CD4-positive, alpha-beta T cell (primary cell): Measurements from ENCODE around the gene FSTL5. TPM values are rescaled to one million over a fixed set of nuclear protein-coding genes. Genes with fewer than 3 reads are reported as not detected.

Source experiments
- ATAC-seq: fragments of 200-7000 bp; cut with Tn5 transposase; one replicate; pipeline ENCODE4 v1.10.0; 2022; ENCODE audit warnings: mild to moderate bottlenecking; ENCODE audit not compliant: poor library complexity
- CTCF ChIA-PET: fragments of 350-600 bp; sonication (Branson Sonifier 250); formaldehyde crosslinking; loops from one replicate; lab custom pipeline; 2021; ENCODE audit warnings: antibody characterized with exemption, inconsistent platforms; lab: Charles Lee
- POLR2A ChIA-PET: fragments of 350-600 bp; sonication (Branson Sonifier 250); formaldehyde crosslinking; loops from one replicate; lab custom pipeline; 2021; ENCODE audit warnings: antibody characterized with exemption, inconsistent platforms; lab: Charles Lee
- DNase-seq, 14 experiments: peaks; one replicate each; pipeline ENCODE4 v3.0.0-alpha.2; 2013 to 2020; ENCODE audit warnings: mixed read lengths in 2 of 14
- H3K27ac ChIP-seq, 2 donors: one replicate each; pipeline versions ENCODE4 v1.5.1 to v1.7.0; 2013; ENCODE audit warnings: low read length in 2 of 2, low read depth in 1 of 2, mild to moderate bottlenecking in 1 of 2
- H3K27me3 ChIP-seq, 2 experiments: 1 replicate in 1 of 2; 2 replicates in 1 of 2; pipeline versions ENCODE4 v1.6.1 to v1.7.0; 2013; ENCODE audit warnings: low read length in 2 of 2, control low read depth in 1 of 2, mild to moderate bottlenecking in 1 of 2, moderate library complexity in 1 of 2; ENCODE audit not compliant: insufficient read depth in 2 of 2, control insufficient read depth in 1 of 2
- H3K36me3 ChIP-seq: one replicate; pipeline ENCODE4 v1.6.1; 2013; ENCODE audit warnings: low read length, control low read depth; ENCODE audit not compliant: insufficient read depth
- H3K4me1 ChIP-seq: one replicate; pipeline ENCODE4 v1.6.1; 2013; ENCODE audit warnings: low read length, control low read depth; ENCODE audit not compliant: insufficient read depth
- H3K4me3 ChIP-seq: one replicate; pipeline ENCODE4 v1.5.1; 2013; ENCODE audit warnings: mild to moderate bottlenecking, low read length, moderate library complexity
- H3K9me3 ChIP-seq, 2 experiments: 1 replicate in 1 of 2; 2 replicates in 1 of 2; pipeline versions ENCODE4 v1.6.1 to v1.7.0; 2013; ENCODE audit warnings: low read length in 2 of 2, mild to moderate bottlenecking in 2 of 2, control low read depth in 1 of 2, moderate library complexity in 1 of 2; ENCODE audit not compliant: control insufficient read depth in 1 of 2, insufficient read depth in 1 of 2
- H3K27ac Mint-ChIP-seq: one replicate; pipeline ENCODE4 v1.8.0; 2020; ENCODE audit warnings: mixed read lengths
- H3K27me3 Mint-ChIP-seq: one replicate; pipeline ENCODE4 v1.8.0; 2021; ENCODE audit warnings: mixed read lengths
- H3K36me3 Mint-ChIP-seq: one replicate; pipeline ENCODE4 v1.8.0; 2021; ENCODE audit warnings: low read depth, mixed read lengths
- H3K4me1 Mint-ChIP-seq: one replicate; pipeline ENCODE4 v1.8.0; 2021; ENCODE audit warnings: low read depth, mixed read lengths
- H3K4me3 Mint-ChIP-seq: one replicate; pipeline ENCODE4 v1.8.0; 2020; ENCODE audit warnings: mild to moderate bottlenecking, mixed read lengths
- H3K9me3 Mint-ChIP-seq: one replicate; pipeline ENCODE4 v1.8.0; 2020; ENCODE audit warnings: mixed read lengths
- intact Hi-C, 2 experiments: fragments of 100-400 bp; cut with DNase I in 1 of 2; cut with micrococcal nuclease in 1 of 2; formaldehyde crosslinking; loops; one replicate each; pipeline versions ENCODE4 v1.15.1 to v1.9.0; 2023 to 2025; cut with DNase I, micrococcal nuclease
- total RNA-seq, 174 experiments: library from RNA in 2 of 174; stranded (reverse) in 2 of 174; gene quantifications; one replicate each; pipeline ENCODE4 v1.2.3 and lab custom pipeline; 2021 to 2026
- TF ChIP-seq, protein P1 (sequence below): fragments of 200-600 bp; IDR thresholded peaks from one replicate; pipeline ENCODE4 v1.8.0; 2022; ENCODE audit warnings: antibody characterized with exemption, mild to moderate bottlenecking

Gene FSTL5
- total RNA-seq, 2 experiments from 2014 or later, result not detected

DNA sequence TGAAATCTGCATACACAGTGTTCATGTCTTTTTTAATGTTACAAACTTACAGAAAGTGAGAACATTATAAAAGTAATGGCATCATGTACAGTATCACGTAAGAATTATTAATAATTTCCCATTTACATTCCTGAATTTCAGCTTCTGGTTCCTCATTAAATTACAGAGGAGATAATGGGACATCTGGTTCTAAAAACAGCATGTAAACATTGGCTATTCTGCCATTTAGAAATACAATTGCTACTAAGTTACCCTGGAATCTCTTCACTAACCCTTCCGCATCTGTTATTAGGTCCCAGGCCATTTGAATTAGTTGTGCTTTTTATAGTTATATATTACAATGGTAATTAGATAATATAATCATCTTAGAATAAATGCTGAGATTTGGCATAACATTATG, 505.1 kb downstream of the FSTL5 start:
- Histone ChIP-seq H3K27me3 (no peaks in the 10 kb centered on the region), H3K27ac (no peak overlapping the region), H3K4me1 (no peaks in the 10 kb centered on the region), H3K9me3 (peaks cover 0 to 6% of the 10 kb centered on the region in 2 experiments), H3K36me3 (no peaks in the 10 kb centered on the region), H3K4me3 (no peak overlapping the region)
- ChIA-PET POLR2A (no interaction called here), CTCF (no interaction called here)
- Mint-ChIP-seq H3K36me3 (no peaks in the 10 kb centered on the region), H3K9me3 (peaks cover 8% of the 10 kb centered on the region), H3K4me1 (no peaks in the 10 kb centered on the region), H3K4me3 (no peak overlapping the region), H3K27me3 (no peaks in the 10 kb centered on the region), H3K27ac (no peak overlapping the region)
- intact Hi-C loops, result no loop called here
- TF ChIP-seq, protein P1, sequence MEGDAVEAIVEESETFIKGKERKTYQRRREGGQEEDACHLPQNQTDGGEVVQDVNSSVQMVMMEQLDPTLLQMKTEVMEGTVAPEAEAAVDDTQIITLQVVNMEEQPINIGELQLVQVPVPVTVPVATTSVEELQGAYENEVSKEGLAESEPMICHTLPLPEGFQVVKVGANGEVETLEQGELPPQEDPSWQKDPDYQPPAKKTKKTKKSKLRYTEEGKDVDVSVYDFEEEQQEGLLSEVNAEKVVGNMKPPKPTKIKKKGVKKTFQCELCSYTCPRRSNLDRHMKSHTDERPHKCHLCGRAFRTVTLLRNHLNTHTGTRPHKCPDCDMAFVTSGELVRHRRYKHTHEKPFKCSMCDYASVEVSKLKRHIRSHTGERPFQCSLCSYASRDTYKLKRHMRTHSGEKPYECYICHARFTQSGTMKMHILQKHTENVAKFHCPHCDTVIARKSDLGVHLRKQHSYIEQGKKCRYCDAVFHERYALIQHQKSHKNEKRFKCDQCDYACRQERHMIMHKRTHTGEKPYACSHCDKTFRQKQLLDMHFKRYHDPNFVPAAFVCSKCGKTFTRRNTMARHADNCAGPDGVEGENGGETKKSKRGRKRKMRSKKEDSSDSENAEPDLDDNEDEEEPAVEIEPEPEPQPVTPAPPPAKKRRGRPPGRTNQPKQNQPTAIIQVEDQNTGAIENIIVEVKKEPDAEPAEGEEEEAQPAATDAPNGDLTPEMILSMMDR, result no peak
- DNase-seq (no peak), ATAC-seq (no peak)

DNA sequence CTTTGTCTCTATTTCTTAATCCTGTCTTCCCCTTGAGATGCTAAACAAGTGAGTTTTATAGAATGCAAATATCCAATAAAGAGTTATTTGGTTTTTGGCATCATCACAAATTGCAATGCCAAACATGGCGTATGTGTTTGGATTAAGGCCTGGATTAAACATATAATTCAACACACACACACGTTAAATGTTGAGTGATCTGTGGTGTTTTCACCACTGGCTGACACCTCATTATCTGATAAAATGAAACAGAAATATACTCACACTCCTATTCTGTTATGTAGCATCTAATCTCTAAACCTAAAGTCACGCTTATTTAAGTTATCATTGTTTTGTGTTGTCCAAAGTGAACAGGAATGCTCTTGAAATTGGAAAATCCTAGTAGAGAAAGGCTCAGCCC, 506.2 kb downstream of the FSTL5 start:
- DNase-seq (no peak), ATAC-seq (no peak)
- ChIA-PET CTCF (no interaction called here), POLR2A (no interaction called here)
- Histone ChIP-seq H3K4me1 (no peaks in the 10 kb centered on the region), H3K36me3 (no peaks in the 10 kb centered on the region), H3K4me3 (no peak overlapping the region), H3K27ac (no peak overlapping the region), H3K9me3 (peaks cover 0 to 4% of the 10 kb centered on the region in 2 experiments), H3K27me3 (no peaks in the 10 kb centered on the region)
- intact Hi-C loops, result no loop called here
- H3K27ac Mint-ChIP-seq, result no peak overlapping the region
- TF ChIP-seq, protein P1, result no peak
- no peak overlapping the region for H3K4me3 Mint-ChIP-seq
- H3K4me1 Mint-ChIP-seq, result no peaks in the 10 kb centered on the region
- H3K36me3 Mint-ChIP-seq, result no peaks in the 10 kb centered on the region
- H3K9me3 Mint-ChIP-seq, result peaks cover 8% of the 10 kb centered on the region
- no peaks in the 10 kb centered on the region for H3K27me3 Mint-ChIP-seq

- Histone ChIP-seq H3K9me3 (peaks cover 0 to 4% of the 10 kb centered on the region in 2 experiments), H3K36me3 (no peaks in the 10 kb centered on the region), H3K27ac (no peak overlapping the region), H3K27me3 (no peaks in the 10 kb centered on the region), H3K4me1 (no peaks in the 10 kb centered on the region), H3K4me3 (no peak overlapping the region)
- ChIA-PET POLR2A (no interaction called here), CTCF (no interaction called here)
- Mint-ChIP-seq H3K4me1 (no peaks in the 10 kb centered on the region), H3K27ac (no peak overlapping the region), H3K4me3 (no peak overlapping the region), H3K27me3 (no peaks in the 10 kb centered on the region), H3K36me3 (no peaks in the 10 kb centered on the region), H3K9me3 (peaks cover 6% of the 10 kb centered on the region)
- ATAC-seq (no peak), DNase-seq (no peak)
- TF ChIP-seq, protein P1, result no peak
- intact Hi-C loops, result no loop called here
These were observed 507.2 kb downstream of the FSTL5 start for GRCh38 chr4:161656594-161656993.
